GM19324 (cell line): ENCODE data around the gene SORCS2.

ENCODE experiments used
- ATAC-seq: cut with Tn5 transposase; IDR thresholded peaks from one replicate; pipeline ENCODE4 v1.9.1; 2021; ENCODE audit warnings: mild to moderate bottlenecking, moderate library complexity; ENCODE audit not compliant: unreplicated experiment, low FRiP score

Gene SORCS2

GRCh38 chr4:7610022-7610670 lies 417.8 kb downstream of the SORCS2 start:
- ATAC-seq, result no peak

- ATAC-seq, result no peak
Observed at GRCh38 chr4:7610841-7611240, 418.5 kb downstream of the SORCS2 start.

GRCh38 chr4:7612311-7612897 lies 420.1 kb downstream of the SORCS2 start:
- ATAC-seq, result no peak

GRCh38 chr4:7614350-7614949 lies 422.1 kb downstream of the SORCS2 start:
- no peak for ATAC-seq

- no peak for ATAC-seq
Observed at GRCh38 chr4:7616193-7616592, 423.9 kb downstream of the SORCS2 start.

GRCh38 chr4:7618361-7618760 lies 426.0 kb downstream of the SORCS2 start:
- no peak for ATAC-seq

GRCh38 chr4:7620086-7620813 lies 427.9 kb downstream of the SORCS2 start:
- no peak for ATAC-seq

- no peak for ATAC-seq
Observed at GRCh38 chr4:7620814-7621176, 428.5 kb downstream of the SORCS2 start.

GRCh38 chr4:7621252-7622035 lies 429.1 kb downstream of the SORCS2 start:
- ATAC-seq, result no peak

GRCh38 chr4:7622371-7622770 lies 430.0 kb downstream of the SORCS2 start:
- no peak for ATAC-seq

GRCh38 chr4:7623468-7623867 lies 431.1 kb downstream of the SORCS2 start:
- no peak for ATAC-seq

GRCh38 chr4:7624396-7624980 lies 432.1 kb downstream of the SORCS2 start:
- ATAC-seq, result no peak

- no peak for ATAC-seq
Observed at GRCh38 chr4:7625071-7625470, 432.7 kb downstream of the SORCS2 start.

- ATAC-seq, result no peak
Observed at GRCh38 chr4:7626531-7626930, 434.2 kb downstream of the SORCS2 start.

GRCh38 chr4:7627251-7628250 lies 435.2 kb downstream of the SORCS2 start:
- no peak for ATAC-seq

GRCh38 chr4:7628432-7628831 lies 436.1 kb downstream of the SORCS2 start:
- ATAC-seq, result no peak

GRCh38 chr4:7629501-7630254 lies 437.3 kb downstream of the SORCS2 start:
- ATAC-seq, result no peak

- no peak for ATAC-seq
Observed at GRCh38 chr4:7630568-7631287, 438.4 kb downstream of the SORCS2 start.
